CD4-positive, alpha-beta T cell treated with Interleukin-17A for 1 hour (primary cell): ENCODE results near the gene ZFYVE27.

Source experiments
- DNase-seq: peaks from one replicate; pipeline ENCODE4 v3.0.0-alpha.2; 2020

Gene ZFYVE27

GRCh38 chr10:97771913-97772823 lies 35.2 kb downstream of the ZFYVE27 start, which contains the start of gene SFRP5:
TSS of gene SFRP5 (minus strand) at chr10:97771999. CDS start at chr10:97771833, 166 bp downstream.
- no peak for DNase-seq

DNA sequence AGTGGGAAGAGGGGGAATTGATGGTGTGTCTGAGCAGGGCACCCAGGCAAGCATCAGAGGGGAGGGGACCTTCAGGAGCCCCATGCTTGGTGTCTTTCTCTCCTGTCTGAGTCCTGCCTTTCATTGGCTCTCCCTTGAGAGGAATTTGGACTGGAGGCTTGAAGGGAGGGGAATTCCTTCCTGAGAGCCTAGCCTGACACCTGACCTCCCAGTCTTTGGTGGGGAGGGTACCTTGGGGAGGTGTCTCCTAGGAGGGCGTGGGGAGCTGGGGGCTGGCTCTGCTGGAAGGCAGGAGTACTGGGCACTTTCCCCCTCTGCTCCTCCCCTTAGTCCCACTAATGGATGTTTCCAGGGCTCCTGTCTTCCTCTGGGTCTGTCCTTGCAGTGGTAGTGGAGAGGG lies 36.2 kb downstream of the ZFYVE27 start:
- DNase-seq, result no peak

GRCh38 chr10:97774811-97775294 lies 37.9 kb downstream of the ZFYVE27 start:
- no peak for DNase-seq

GRCh38 chr10:97777143-97777542 lies 40.2 kb downstream of the ZFYVE27 start:
- no peak for DNase-seq

DNA sequence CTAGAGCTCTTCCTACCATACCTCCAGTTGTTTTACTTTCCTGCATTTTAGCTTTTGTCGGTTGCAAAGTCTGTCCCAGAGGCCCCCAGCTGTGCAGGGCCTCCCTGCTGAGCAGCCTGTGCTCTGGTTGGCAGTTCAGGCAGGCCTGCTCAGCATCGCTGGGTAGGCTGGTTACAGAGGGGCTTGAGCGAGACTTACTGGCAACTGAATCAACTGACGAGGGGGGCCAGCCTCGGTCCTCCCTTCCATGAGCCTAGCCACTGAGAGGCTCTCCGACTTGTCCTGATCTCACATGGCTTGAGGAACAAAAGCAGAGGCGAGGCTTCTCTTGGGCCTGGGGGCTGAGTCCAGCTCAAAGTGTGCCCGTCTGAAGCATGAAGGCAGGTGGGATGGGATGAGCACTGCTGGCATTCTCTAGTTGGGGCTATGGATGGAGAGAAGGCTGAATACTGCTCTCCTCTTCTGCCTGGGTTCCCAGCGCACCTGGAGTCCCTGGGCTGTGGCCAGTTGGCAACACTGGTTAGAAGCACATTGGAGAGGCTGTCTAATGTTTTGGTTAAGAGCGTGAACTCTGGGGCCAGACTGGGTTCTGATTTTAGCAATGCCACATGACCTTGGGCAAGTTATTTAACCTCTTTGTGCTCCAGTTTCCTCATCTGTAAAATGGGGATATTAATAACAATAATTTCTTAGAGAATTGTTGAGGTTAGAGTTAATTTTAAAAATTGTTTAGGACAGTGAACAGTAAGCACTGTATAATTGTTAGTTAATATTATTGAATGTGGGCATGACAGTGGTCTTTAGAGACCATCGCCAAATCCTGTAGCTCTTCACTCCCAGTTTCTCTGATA lies 41.7 kb downstream of the ZFYVE27 start:
- DNase-seq, result no peak

GRCh38 chr10:97779492-97779891 lies 42.6 kb downstream of the ZFYVE27 start:
- no peak for DNase-seq

- no peak for DNase-seq
Measured at GRCh38 chr10:97779975-97780374, 43.0 kb downstream of the ZFYVE27 start.

DNA sequence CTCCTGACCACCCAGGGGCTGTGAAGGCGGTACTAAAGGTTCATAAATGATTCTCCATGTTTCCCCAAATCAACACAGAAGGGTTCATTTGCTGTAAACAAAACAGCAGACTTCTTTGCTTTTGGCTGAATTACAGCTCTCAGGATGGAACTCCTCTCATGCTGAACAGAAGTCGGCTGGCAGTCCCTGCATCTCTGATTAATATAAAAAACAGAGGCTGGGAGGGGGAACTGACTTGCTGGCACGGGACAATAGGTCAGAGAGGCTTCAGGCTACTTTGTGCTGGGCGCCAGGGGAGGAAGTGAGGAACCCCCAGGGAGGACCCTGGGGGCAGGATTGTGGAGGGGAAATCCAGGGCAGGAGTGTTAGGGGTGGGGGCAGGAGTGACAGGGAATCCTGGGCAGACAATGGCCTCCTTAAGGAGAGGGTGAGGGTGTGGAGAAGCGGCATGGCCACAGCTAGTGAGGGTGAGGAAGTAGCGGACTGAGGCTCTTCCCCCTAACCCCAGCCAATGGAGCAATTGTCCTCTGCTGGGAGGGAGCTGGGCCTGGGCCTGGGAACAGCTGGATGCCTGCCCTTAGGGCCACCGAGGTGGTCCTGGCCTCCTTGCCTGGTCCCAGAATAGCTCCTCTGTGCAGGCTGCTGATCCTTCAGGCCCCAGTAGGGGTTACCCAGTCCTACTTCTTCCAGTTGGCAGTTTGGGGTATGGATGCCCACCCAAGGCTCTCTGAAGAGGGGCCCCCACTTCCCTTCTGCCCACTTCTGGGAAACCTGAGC lies 44.1 kb downstream of the ZFYVE27 start:
- DNase-seq, result no peak

- DNase-seq, result peak; percentile 27
Measured at GRCh38 chr10:97781618-97782331, 44.8 kb downstream of the ZFYVE27 start.

- DNase-seq, result no peak
Measured at GRCh38 chr10:97782455-97783228, 45.7 kb downstream of the ZFYVE27 start.

- DNase-seq, result no peak
Measured at GRCh38 chr10:97784200-97784810, 47.4 kb downstream of the ZFYVE27 start.

GRCh38 chr10:97785231-97785630 lies 48.3 kb downstream of the ZFYVE27 start:
- DNase-seq, result no peak

GRCh38 chr10:97785731-97786130 lies 48.8 kb downstream of the ZFYVE27 start:
- no peak for DNase-seq

- no peak for DNase-seq
Measured at GRCh38 chr10:97788552-97789442, 51.9 kb downstream of the ZFYVE27 start.

- no peak for DNase-seq
Measured at GRCh38 chr10:97789770-97790397, 53.0 kb downstream of the ZFYVE27 start.

- peak; percentile 75 for DNase-seq
Measured at GRCh38 chr10:97791824-97792721, 55.1 kb downstream of the ZFYVE27 start.

DNA sequence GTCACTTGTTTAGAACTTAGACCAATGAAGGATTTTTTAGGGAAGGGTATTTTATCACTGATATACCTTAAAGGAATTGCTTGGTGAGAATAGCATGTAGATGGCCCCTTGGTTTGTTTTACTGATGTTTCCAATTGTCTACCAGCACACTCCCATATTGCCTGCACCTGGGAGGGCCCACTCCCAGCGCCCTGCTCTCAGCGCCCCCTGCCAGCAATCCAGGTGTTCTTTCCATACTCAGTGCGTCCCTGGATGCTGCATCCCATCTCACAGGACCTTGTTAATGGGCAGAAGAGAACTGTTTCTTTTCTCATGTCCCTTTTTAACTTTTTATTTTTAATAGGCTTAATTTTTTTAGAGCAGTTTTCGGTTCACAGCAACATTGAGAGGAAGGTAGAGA lies 59.0 kb downstream of the ZFYVE27 start:
- no peak for DNase-seq

GRCh38 chr10:97796651-97797050 lies 59.7 kb downstream of the ZFYVE27 start:
- peak; percentile 66 for DNase-seq
